Activated T-cell treated with anti-CD3 and anti-CD28 coated beads for 1 hour (primary cell): Measurements from ENCODE around the gene RPS5.
"Not testable (repeated sequence)": the region's sequence is repeated elsewhere in the genome, so short reads cannot be mapped to it uniquely, and the experiment has no call there.

Source experiments
- DNase-seq: peaks from one replicate; pipeline ENCODE4 v3.0.0-alpha.2; 2020; ENCODE audit warnings: low read depth

Gene RPS5

DNA sequence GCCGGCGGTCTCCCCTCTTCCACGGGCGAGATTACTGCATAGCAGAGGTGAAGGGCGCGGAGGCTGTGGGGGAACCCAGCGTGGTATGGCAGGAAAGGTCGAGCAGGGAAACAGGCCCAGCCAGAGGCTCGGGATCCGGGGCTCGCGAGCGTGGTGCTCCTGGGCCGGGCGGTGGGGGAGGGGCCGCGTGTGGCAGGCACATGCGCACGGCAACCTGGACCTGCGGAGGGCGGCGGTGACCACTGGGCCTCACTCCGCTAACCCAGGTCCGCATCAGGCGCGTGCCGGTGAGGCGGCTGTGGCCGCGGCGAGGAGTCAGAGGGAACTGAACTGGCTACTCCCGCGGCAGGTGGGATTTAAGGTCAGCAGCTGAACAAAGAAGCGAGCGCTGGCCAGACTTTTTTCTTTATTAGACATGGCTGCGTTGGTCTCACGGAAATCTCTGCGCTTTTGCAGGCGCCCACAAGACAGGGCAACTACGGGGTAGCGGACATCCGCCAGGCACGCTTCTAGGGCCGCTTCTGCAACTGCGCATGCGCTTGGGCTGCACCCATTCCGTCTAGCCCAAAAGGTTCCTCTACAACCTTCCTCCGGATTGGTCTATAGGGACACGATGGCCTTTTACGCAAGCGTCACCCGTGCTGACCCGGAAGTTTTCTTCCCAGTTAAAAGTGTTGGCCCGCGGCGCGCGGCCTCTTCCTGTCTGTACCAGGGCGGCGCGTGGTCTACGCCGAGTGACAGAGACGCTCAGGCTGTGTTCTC lies at the start of gene RPS5:
TSS of gene RPS5 (plus strand) at position 694 of the 762 bp plus-strand sequence. CDS start 869 bp downstream, outside the sequence.
- peak; percentile 93 for DNase-seq

DNA sequence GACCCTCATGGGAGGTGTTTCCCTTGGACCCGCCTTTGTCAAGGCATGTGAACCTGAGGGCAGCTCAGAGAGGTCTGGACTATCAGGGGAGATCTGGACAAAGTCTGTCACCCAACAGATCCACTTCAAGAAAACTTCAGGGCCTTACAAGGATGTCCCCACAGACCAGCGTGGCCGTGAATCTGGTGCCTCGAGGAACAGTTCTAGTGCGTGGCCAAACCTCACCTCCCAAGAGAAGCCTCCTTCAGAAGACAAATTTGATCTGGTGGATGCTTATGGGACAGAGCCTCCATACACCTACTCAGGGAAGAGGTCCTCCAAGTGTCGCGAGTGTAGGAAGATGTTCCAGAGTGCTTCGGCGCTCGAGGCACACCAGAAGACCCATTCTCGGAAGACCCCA lies 48.7 kb upstream of the RPS5 start:
- DNase-seq, result no peak

GRCh38 chr19:58338825-58339558 lies 48.1 kb upstream of the RPS5 start:
- no peak for DNase-seq

- DNase-seq, result no peak
Observed at GRCh38 chr19:58345558-58345957, 41.5 kb upstream of the RPS5 start.

- DNase-seq, result peak; percentile 52
Observed at GRCh38 chr19:58346961-58347929, 39.8 kb upstream of the RPS5 start.

DNA sequence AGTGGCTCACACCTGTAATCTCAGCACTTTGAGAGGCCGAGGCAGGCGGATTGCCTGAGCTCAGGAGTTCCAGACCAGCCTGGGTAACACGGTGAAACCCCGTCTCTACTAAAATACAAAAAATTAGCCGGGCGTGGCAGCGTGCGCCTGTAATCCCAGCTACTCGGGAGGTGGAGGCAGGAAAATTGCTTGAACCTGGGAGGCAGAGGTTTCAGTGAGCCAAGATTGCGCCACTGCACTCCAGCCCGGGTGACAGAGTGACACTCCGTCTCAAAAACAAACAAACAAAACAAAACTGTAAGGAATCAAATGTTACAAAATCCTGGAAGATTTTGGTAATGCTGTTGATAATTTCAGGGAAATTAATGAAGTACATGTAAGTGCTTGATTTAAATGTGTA lies 39.0 kb upstream of the RPS5 start:
- not testable (repeated sequence) for DNase-seq

DNA sequence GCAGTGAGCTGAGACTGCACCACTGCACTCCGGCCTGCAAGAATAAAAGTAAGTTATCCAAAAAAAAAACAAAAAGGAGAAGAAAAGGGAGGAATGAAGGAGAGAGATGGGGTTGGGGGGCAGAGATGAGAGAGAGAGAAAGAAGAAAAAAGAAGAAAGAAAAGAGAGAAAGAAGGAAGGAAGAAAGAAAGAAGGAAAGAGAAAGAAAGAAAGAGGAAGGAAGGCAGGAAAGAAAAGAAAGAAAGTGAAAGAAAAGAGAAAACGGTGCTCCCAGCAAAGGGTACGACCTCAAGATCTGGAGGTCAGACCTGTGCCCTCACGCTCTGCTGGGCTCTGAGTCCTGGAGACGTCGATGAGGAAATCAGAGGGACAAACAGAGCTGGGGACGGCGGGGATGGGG lies 37.5 kb upstream of the RPS5 start:
- DNase-seq, result no peak

DNA sequence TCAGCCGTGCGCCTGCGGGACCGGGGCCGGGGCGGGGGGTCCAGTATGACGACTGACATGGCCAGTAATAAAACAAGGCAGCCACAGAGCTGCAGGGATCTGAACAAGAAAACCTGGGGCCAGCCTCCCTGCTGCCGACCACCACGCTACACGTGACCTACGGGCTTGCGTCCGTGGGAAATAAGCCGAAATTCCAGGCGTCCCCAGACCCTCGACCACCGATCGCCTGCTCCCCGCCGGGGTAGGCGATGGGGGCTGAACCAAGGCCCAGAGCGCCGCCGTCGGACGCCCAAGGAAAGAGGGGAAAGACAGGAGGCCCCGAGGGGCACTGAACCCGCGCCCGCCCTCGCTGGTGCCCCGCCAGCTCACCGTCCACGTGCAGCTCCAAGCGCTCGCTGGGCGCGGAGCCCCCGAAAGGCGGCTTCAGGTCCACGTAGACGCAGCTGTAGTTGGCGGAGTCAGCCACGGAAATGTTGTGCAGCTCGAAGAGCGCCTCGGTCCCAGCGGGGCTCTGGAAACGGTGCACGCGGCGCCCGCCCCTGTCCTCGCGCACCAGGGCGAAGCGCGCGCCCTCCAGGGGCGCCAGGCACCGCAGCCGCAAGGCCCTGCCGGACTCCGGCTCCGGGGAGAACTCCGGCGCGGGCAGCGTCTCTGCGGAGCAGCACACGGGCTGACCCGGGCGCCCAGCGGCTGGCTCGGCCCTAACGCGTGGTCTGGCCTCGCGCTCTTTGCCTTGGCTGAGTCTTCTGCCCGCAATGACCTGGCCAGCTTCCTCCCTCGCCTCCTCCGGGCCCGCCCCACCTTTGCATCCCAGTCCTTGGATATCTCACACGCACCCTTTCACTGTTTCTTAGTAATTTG lies 36.8 kb upstream of the RPS5 start:
- no peak for DNase-seq

DNA sequence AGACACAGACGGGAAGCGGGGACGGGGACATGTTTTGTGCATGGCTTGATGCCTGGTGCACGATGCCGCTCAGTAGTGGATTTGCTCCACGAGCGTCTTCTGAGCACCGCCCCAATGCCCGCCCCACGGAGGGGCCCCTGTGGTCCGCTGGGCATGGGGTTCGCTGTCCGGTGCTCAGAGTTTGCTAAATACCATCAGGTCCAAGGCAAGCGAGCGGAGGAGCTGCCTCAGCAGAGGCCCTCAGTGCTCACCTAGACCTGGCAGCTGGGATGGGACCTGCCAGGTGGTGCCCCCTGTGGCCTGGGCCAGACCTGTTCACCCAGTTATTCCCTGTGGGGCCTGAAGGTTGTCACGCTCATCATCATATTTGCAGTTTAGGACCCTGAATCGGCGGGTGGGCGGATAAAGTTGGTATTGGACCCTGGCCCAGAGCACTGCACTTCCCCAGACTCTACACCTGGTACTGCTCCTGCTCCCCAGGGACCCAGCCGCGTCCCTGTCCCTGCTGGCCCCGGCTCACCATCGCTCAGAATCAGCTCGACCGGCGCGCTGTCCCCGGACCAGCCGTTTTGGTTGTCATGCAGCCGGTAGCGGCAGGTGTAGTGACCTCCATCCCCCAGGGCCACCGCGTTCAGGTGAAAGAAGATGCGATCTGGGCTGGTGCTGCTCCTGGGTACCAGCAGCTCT lies 36.1 kb upstream of the RPS5 start:
- DNase-seq, result no peak

DNA sequence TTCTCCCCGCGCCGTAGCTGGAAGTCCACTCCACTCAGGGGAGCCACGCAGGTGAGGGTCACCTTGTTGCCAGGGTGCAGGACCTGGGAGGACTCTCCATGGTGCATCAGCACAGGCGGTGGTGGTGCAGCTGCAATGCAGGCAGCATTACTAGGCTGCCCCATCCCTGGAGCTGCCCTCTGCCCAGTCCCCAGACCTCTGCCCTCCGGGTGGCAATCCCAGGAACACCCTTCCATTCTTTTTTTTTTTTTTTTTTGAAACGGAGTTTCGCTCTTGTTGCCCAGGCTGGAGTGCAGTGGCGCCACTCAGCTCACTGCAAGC lies 35.6 kb upstream of the RPS5 start:
- DNase-seq, result no peak

GRCh38 chr19:58351990-58352755 lies 34.9 kb upstream of the RPS5 start:
- DNase-seq, result no peak

DNA sequence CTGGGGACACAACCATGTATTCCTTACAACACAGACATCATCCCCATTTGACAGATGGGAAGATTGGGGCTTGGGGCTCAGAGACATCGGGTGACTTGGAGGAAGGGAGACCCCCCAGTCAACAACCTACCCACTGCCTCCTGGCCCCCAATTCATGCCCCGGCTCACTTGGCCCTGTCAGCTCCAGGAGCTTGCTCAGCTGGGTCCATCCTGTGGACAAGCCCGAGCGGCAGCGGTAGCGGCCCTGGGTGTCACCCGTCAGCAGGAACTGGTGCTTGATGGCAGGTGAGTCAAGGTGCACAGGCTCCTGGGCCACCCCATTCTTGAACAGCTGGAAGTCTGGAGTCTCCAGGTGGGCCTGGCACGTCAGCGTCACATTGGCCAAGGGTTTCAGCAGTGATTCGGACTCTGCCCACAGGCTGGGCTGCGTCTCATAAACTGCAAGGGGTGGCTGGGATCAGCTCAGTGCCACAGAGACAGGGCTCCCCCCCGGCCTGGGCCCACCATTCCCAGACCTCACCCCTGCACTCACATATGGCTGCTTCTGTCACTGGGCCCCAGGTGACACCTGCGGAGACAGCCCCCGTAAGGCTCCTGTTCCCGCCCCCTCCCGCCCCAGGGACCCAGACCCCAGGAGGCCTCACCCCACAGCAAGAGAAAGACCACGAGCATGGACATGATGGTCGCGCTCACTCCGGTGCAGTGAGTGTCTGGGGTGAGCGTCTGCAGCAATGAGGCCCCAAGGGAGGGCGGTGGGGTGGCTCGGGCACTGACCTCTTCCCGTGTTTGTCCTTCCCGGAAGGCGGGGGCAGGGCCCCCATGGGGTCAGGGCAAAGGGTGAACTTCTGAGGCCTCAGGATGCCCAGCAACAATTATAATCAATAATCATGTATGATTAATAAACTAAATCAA lies 34.1 kb upstream of the RPS5 start, which contains the start of gene A1BG:
TSS of gene A1BG (minus strand) at position 733 of the 912 bp plus-strand sequence. CDS start at position 678, 55 bp downstream.
- DNase-seq, result no peak

GRCh38 chr19:58353717-58354477 lies 33.2 kb upstream of the RPS5 start:
- DNase-seq, result no peak

DNA sequence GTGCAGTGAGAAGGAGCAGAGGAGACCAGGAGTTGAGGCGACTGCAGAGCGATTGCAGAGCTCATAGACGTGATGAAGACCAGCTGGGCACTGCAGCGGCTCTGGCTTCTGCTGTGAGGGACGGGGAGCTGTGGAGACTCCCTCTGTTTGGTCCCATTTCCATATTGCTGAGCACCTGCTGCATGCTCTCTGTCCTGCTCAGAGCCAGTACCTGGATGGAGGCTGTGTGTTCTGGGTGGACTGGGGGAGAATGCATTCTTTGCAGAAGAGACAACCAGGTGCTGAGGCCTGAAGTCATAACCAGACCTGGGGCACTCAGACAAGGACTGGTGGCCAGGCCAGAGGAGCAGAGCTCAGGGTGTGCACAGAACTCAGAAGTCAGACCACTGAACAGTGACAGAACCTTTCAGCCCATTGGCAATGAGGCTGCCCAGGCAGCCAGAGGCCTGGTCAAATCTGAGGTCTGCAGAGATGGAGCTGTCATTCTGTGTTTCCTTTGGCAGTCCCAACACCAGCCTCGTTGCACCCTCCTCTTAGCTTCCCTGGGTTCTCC lies 32.5 kb upstream of the RPS5 start:
- no peak for DNase-seq

DNA sequence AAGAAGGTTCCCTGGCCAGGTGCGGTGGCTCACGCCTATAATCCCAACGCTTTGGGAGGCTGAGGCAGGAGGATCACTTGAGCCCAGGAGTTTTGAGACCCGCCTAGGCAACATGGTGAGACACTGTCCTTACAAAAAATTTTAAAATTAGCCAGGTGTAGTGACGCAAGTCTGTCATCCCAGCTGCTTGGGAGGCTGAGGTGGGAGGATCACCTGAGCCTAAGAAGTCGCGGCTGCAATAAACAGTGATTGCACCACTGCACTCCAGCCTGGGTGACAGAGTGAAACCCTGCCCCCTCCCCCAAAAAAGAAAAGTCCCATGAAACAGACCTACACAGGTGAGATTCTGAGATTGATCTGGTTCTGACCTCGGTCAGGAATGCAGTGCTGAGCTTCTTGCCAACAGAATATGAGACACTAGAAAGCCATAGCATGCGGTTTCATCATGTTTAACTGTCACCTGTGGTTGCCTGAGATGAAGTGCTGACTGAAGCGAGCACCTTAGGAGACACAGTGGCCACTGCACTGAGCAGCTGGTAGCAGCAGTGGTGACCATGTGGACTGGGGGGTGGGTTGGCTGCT lies 31.8 kb upstream of the RPS5 start:
- no peak for DNase-seq

- DNase-seq, result no peak
Observed at GRCh38 chr19:58355908-58356765, 30.9 kb upstream of the RPS5 start.
